ENCODE data around the gene TMEM9.

TMEM9 gene

GRCh38 chr1:201154389-201155165, at the start of gene TMEM9:
Gene TMEM9 (minus strand): TSS chr1:201154474. CDS start chr1:201153923, 551 bp downstream.
- DNase-seq, result peak; percentile 97

DNA sequence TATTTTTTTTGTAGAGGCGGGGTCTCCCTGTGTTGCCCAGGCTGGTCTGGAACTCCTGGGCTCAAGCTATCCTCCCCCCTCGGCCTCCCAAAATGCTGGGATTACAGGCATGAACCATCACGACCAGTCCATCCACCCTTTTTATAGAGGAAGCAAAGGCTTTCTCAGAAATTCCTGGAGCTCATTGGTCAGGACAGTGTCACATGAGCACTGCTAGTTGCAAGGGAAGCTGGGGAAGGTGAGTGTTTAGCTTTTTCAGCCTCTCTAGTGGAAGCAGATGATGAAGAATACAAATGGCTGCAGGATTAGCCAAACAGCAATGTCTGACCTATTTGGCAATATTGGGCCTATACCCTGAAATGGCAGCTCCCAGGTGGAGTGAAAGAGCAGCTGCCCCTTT, 44.3 kb upstream of the TMEM9 start:
- no peak for DNase-seq

DNA sequence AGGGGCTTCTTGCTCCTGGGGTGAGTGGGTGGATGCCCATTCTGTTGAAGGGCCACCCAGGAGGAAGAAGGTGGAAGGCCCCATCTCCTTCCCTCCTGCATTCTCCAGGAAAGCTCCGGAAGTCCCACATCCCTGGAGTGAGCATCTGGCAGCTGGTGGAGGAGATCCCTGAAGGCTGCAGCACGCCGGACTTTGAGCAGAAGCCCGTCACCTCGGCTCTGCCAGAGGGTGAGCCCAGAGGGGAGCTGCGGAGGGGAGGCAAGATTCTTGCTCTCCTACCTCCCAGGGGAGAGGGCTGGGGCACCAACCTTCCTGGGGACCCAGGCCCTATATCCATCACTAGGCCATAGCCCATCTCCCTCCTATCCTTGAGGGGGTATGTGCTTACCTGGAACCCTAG, 39.8 kb upstream of the TMEM9 start:
- DNase-seq, result no peak

- DNase-seq, result no peak
Observed at GRCh38 chr1:201192261-201192788, 38.1 kb upstream of the TMEM9 start.

DNA sequence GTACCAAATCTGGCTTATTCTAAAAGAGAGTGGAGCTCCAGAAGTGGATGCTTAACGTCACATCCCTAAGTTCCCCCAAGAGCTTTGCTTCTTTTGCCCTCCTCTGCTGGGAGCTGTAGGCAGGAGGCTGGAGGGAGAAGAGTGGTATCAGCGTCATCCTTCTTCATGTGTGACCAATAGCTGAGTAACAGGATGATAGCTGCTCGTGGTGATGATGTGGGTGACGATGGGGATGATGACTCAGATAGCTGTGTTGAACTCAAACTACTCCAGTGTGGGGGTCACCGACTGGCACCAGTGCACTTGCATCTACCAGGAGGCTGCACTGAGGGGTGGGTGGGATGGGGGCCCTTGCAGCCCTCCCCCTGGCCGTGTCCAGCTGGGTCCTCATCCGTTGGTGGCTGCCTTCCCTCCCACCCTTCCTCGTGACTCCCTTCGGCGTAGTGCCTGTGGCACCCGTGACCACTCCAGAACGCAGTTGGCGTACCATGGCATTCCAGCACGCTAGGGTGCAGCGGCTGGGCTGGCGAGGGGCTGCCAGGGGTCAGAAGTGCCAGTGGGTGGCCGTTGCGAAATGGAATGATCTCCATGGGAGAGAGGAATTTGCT, 37.5 kb upstream of the TMEM9 start:
- DNase-seq, result no peak

- peak; percentile 18 for DNase-seq
Observed at GRCh38 chr1:201190624-201191051, 36.4 kb upstream of the TMEM9 start, which contains the start of gene IGFN1. Gene IGFN1 (plus strand): TSS chr1:201190824. CDS start chr1:201193294, 2,470 bp downstream.

DNA sequence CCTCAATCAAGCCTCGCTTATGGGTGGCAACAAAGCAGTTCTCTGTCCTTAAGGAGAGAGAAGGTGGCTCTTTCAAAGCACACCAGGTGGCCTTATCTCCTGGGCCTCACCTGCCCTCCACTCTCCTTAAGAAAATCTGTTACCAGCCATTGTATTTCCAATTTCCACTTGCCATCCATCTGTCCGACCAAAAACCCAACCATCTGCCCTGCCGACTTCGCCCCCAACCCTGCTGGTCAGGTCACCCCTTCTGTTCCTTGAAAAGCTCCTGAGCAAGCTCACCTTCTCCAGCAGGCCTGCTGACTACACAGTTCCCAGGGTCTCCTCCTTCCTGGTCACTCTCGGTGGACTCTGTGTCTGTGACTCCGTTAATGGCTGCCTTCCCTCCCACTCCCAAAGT, 35.7 kb upstream of the TMEM9 start:
- no peak for DNase-seq

DNA sequence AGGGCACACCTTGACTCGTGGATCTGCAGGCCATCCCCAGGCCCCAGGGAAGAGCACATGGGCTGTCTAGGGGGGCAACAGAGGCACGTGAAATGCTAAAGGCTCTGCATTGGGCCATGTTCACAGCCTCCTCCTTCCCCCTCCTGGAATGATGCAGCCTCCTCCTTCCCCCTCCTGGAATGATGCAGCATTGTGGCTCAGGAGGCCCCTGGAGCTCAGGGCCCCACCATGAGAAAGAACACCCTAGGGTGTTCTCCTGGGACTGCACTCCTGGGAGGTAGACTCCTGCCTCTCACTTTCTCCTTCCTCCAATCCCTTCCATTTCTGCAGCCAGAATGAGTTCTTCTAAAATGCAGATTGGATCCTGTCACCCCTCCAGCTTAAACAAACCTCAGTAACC, 34.8 kb upstream of the TMEM9 start:
- no peak for DNase-seq

- no peak for DNase-seq
Observed at GRCh38 chr1:201186192-201186591, 31.9 kb upstream of the TMEM9 start.

- no peak for DNase-seq
Observed at GRCh38 chr1:201185527-201186128, 31.4 kb upstream of the TMEM9 start.

DNA sequence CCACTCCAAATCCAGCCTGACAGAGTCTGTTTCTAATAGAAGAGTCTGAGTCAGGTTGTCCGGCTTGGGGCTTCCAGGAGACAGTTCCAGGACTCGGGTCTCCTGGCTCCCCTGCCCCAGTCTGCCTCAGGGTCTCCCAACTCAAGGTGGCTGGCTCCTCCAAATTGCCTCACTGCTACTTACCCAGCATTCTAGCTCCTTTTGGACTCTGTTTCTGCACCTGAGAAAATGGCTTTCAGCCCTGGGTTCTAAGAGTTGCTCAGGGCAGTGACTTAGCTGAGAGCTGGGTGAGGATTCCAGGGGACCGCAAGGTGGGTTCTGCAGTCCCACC, 30.8 kb upstream of the TMEM9 start:
- DNase-seq, result no peak

DNA sequence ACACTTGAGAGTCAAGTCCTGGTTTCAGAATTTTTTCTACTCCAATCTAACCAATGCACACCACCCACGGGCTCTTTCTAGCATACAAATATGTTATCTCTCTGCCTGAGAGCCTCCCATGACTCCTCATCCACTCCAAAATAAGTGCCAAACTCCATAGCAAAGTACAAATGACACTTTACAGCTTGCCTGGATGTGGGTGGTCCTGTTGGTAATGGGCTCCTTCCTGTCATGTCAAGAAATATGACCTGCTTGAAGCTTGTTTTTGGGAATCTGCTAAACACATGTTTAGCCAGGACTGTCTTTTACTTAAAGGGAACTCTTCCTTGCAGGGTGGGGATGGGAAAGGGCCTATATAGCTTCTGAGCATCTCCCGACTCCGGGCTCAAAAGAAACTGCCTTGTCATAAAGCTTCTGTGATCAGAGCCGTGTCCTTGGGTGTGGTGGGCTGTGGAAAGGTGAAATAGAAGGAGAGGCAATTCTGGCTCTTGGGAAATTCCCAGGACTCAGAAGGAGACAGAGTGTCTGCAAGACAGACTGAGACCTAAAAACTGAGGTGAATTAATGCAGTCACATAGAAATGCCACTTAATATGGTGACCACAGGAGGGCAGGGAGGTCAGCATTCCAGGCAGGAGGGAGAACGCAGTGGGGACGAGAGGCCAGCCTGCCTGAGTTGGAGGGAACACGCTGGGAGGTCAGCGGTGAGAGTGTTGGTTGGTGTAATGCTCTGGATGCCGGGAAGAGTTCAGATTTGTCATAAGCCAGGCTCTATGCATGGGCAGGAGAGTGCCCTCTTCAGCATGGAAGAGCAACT, 30.2 kb upstream of the TMEM9 start:
- DNase-seq, result peak; percentile 70

- DNase-seq, result no peak
Observed at GRCh38 chr1:201183753-201184152, 29.5 kb upstream of the TMEM9 start.

DNA sequence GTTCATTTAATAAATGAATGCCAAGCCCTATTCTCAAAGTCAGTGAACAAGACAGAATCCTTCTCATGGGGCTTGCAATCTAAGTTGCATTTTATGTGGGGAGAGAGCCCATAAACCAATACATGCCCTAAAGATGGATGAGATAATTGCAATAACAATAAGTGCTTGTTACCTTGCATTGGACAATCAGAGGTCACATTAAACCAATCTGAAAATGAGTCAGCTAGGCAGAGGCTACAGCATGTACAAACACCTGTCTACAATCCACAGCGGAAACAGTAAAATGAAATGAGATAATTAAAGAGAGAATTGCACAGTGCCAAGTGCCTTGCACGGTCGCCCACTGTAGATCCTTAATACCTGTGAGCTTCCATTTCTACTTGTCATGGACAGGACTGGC, 28.9 kb upstream of the TMEM9 start:
- DNase-seq, result no peak

- DNase-seq, result no peak
Observed at GRCh38 chr1:201181726-201182125, 27.5 kb upstream of the TMEM9 start.

DNA sequence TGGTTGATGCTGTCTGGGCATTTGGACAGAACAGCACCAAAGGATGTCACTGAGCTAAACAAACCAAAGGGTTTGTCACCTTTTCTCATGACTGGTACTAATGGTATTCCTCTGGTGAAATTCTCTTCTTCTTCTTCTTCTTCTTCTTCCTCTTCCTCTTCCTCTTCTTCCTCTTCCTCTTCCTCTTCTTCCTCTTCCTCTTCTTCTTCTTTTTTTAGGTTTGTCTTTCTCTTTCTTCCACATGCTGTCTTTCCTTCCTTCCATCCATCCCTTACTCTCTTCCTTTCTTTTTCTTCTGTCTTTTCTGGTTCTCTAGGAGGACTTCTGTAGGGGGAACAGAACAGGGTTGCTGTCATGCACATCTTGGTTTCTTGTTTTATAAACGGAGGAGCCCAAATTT, 27.0 kb upstream of the TMEM9 start:
- DNase-seq, result no peak

GRCh38 chr1:201180901-201181300, 26.6 kb upstream of the TMEM9 start:
- no peak for DNase-seq

- DNase-seq, result no peak
Observed at GRCh38 chr1:201180141-201180540, 25.9 kb upstream of the TMEM9 start.

DNA sequence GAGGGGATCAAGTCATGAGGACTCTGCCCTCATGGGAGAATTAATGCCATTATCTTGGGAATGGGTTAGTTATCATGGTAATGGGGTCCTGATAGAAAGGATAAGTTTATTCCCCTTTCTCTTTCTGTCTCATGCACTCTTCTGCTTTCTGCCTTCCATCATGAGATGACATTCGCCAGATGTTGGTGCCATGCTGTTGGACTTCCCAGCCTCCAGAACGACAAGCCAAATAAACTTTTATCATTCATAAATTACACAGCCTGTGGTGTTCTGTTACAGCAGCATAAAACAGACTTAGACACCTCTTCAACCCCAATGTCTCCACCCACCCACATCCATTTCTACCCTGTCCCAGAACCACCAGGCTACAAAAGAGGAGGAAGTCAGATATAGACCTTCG, 24.4 kb upstream of the TMEM9 start:
- DNase-seq, result no peak

GRCh38 chr1:201176940-201177339, 22.7 kb upstream of the TMEM9 start:
- no peak for DNase-seq

DNA sequence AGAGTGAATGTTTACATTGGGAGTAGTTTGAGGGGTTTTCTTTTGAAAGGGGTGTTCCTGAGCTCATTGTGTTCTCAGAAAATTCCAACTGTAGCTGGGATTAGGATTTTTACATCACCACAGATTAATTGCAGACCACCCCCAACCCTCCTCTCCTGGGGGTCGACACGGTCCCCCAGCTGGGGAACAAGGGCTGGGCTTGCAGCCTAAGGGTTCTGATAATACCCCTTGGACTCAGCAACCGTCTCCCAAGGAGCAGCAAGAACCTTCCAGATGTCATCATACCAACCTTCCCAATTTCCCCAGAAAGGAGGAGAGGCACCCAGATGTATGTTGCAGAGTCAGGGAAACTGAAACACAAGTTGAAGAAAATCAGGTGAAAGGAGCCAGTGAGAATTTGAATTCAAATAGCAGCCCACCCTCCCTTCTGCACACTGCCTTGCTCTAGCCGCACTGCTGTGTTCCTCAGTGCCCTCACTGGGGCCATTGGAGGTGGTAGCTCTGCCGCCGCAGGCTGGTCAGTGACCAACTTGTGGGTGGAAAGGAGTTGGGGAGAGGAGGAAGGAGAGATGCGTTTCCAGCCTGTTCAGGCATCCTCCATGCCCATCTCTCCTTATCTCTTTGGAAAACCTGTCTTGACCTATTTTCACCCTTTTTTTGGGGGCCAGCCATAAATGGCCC, 21.7 kb upstream of the TMEM9 start:
- no peak for DNase-seq

DNA sequence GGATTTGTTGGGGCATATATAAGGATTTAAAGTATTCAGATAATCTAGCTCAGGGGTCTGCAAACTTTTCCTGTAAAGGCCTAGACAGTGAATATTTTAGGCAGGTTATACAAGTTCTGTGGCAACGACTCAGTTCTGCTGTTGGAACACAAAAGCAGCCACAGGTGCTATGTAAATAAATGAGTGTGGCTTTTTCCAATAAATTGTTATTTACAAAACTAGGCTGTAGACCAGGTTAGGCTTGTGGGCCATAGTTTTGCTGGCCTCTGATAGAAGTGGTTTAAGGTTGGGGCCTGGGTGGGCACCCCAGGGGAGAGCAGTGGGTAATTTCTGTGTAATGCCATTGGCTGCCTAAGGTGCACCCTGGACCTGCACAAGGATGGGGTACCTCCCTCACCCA, 19.5 kb upstream of the TMEM9 start:
- no peak for DNase-seq

Data from NCI-H1092 treated with DMSO at 0.1 percent for 48 hours (cell line).